Epithelial cell of esophagus (primary cell): Measurements from ENCODE around the gene NDUFV3.
A peak's percentile ranks its signal among the peaks of the same experiment; 100 is the strongest.
"Not testable (repeated sequence)": the region's sequence is repeated elsewhere in the genome, so short reads cannot be mapped to it uniquely, and the experiment has no call there.

Source experiments
- DNase-seq: peaks from one replicate; pipeline ENCODE4 v3.0.0; 2010; ENCODE audit warnings: low read depth
- H3K4me3 ChIP-seq: 2 replicates; pipeline ENCODE4 v1.5.1; 2011; ENCODE audit warnings: mild to moderate bottlenecking, low read length, control low read depth
- CTCF ChIP-seq: IDR thresholded peaks from 2 replicates; pipeline ENCODE4 v1.5.1; 2011; ENCODE audit warnings: low read depth, mild to moderate bottlenecking, low read length, control low read depth, inconsistent platforms; ENCODE audit not compliant: insufficient read depth; ENCODE audit errors: missing control alignments

Gene NDUFV3

DNA sequence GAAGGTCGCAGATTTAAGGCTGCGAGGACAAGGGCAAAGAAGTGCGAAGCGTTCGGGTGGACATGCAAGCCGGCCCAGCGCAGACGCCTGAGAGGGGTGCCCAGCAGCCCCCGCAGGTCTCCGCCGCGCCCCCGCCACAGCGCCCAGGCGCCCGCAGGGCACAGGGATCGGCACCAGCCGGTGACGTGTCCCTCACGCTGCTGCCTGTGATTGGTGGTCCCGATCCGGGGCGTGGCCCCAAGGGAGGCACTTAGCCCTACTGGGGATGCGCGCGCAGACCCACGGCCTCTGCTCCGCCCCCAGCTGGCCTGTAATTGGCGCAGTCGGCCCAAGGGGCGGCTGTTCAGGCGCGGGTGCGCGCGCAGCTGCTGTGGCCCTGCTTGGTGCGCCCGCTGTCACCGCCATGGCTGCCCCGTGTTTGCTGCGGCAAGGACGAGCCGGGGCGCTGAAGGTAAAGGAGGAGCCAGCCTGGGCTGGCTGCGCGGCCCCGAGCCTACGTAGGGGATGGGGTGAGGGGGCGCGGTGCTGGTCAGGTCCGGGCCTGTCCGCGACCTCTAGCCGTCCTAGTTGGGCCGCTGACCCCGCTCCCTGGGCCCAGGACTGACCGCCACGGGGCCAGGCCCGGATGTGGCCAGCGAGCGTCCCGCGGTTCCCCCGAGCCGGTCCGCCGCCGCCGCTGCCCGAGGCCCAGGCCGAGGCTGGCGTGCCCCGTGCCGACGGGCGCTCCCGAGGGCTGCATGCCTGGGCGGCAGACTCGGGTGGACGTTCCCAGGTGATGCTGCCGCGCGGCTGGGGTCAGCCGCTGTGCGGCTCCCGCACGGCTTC lies at the start of gene NDUFV3:
Gene NDUFV3 (plus strand): TSS at position 379 of the 825 bp plus-strand sequence. CDS start 25 bp downstream, at position 404.
- TF ChIP-seq CTCF: no peak
- peak; percentile 99 for DNase-seq
- H3K4me3 ChIP-seq: peak within 1 kb of the TSS; percentile 97

DNA sequence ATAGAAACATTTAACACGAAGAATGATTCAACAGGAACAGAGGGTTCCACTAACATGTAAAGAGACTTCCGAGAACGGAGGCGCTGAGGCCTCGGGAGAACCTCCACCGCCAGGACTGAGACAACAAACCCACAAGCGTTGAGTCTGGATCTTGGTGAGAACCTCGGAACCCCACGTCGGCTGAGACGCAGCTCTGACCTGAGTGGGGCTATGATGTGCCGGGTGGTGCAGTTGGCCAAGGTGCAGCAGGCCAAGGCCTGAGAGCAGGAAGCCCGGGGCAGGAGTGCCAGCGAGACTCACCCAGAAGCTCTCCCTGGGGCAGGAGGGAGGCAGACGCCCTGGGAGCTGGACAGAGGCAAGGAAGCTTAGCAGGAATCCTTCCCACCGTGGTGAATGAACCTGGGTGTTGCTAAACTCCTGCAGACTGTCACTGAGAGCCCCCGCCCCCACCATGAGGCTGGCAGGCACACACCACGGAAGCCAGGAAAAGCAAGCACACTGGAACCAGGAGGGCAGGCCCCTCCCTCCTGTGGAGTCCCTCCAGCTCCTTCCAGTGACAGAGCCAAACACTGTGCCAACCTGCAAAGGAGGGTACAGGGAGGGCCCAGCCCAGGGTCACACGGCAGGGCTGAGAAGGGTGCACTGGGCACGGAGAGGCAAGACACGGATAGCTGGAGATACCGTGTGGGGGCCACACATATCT lies 48.5 kb upstream of the NDUFV3 start:
- no peak for TF ChIP-seq CTCF
- no peak for DNase-seq
- H3K4me3 ChIP-seq: no peak overlapping the region

DNA sequence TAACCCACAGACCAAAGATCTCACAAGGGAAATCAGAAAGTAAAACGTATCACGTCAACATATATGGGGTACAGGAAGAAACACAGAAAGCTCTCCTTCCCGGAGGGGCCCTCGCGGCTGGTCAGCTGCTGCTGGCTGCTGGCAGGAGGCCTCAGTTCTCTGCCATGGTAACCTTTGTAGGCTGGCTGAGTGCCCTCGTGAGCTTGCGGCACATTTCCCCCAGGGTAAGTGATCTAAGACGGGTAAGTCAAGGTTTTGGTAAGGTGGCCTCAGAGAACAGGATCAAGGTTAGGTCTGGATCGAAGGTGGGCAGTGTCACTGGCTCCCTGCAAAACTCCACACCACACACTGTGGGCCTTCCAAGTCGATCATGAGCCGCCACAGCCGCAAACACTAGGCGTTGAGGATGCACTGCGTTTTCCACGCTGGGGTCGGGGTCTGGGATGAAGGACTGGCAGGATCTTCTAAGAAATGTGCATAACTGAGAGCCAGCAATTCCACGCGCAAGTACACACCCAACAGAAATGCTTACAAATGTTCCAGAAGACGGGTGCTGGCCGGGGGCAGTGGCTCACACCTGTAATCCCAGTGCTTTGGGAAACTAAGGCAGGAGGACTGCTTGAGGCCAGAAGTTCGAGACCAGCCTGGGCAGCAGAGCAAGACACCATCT lies 47.7 kb upstream of the NDUFV3 start:
- no peak for DNase-seq
- TF ChIP-seq CTCF: no peak
- H3K4me3 ChIP-seq: no peak overlapping the region

GRCh38 chr21:42846221-42846620 lies 46.9 kb upstream of the NDUFV3 start:
- no peak for DNase-seq
- no peak for TF ChIP-seq CTCF
- H3K4me3 ChIP-seq: no peak overlapping the region

GRCh38 chr21:42847051-42847707 lies 45.9 kb upstream of the NDUFV3 start:
- DNase-seq: no peak
- H3K4me3 ChIP-seq: no peak overlapping the region
- TF ChIP-seq CTCF: no peak

DNA sequence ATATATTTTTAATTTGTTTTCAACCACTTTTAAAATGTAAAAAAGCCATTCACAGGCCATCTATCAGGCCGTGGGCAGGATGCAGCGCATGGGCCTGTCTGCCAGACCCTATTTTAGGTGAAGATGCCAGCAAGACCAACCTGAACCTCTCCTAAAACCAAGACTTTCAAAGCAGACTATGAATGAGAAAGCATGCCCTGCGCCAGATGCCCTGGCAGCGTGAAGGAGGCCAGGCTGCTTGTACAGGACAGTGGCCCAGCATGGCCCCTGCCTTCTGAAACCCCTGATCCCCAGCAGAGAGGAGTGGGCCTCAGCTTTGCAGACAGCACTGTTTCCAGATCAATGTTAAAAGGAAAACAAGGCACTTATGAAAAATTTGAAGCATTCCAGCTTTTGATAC lies 45.4 kb upstream of the NDUFV3 start:
- DNase-seq: no peak
- H3K4me3 ChIP-seq: no peak overlapping the region
- TF ChIP-seq CTCF: no peak

GRCh38 chr21:42848144-42848931 lies 44.8 kb upstream of the NDUFV3 start:
- not testable (repeated sequence) for H3K4me3 ChIP-seq, DNase-seq
